Measurements from ENCODE around the gene MAP3K7.

The MAP3K7 gene

DNA sequence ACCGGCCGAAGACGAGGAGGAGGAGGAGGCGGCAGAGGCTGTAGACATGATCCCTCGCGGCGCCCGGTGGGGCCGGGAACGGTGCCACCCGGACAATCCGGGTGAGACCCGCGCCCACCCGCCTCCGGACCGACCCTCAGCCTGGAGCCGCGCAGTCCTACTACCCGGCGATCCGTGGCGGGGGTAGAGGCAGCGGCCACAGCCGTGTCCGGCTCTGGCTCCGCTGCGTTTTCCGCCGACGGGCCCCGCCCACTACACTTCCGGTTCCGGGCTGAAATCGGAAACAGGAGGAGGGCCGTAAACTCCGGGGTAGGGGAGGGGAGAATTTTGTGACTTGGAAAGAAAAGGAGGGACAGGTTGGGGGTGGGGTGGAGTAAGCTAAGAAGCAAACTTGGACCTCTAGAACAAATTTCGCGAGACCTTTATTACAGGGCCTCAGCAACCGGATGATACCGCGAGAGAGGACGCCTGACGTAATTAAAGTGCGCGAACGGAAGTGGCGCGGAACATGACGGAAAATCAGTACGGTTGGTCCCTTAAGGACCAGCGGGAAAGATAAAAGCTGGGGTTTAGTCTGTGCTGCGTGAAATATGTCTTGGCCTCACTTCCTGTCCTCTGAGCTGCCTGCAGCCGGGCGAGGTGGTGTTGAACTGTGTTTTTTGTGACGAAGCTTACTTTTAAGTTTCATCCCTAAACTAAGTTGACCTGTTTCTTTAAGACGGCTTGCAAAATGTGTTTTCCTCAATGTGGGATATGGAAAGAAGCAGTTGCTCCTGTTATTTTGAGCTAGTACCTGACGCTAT lies at the start of gene MAP3K7:
Gene MAP3K7 (minus strand): TSS at position 237 of the 803 bp plus-strand sequence. CDS start 189 bp downstream, at position 48.
- peak; percentile 91 to 93 for ATAC-seq

GRCh38 chr6:90631046-90631445 lies 44.2 kb upstream of the MAP3K7 start:
- ATAC-seq: no peak

DNA sequence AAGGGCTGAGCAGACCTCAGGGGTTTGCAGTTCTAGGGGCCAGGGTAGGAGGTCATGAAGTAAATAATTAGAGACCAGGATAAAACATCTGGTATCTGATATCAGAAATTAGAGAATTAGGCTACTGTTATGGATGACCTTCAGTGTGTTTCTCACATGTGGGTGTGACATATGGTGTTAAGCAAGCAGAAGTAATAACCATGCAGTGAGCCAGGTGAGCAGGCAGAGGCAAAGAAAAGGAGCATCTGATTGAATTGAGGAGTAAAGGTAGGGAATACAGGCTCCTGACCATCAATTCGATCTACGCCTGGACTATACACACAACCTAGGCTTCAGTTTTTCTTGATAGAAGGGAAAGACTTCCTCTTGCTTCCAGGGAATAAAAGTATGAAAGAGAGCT lies 34.7 kb upstream of the MAP3K7 start:
- no peak for ATAC-seq

DNA sequence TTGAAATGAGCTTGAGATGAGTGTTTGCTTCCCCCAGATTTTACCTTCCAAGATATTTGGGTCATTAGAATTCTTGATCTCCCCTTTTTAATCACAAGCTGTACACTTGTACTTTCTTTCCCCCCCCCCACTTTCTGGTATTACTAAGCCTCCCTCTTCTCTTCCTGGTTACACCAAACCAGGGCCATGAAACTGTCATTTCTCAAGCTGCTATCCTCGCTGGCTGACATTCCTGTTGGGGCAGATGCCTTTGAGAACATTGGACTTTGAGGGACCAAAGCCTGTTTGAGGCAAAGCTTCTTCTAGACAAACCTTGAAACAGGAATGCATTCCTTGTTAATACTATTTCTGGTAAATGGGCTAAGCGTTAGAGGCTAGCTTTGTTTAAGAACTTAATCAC lies 32.3 kb upstream of the MAP3K7 start:
- no peak for ATAC-seq

DNA sequence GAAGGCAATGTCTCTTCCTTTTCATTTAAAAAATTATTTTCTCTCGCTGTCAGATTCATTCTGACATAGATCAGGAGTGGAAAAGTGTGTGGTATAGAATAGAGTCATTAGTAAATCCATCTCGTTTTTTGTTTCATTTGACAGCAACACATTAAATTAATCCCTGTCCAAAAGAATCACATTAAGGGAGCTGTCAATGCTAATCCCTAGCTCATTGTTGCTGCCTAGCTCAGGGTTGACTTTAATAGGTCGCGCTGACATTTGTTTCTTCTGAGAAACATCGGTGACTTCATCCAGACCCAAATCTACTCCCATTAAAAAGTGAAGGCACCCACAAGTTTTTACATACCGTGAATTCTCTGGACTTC lies 25.4 kb upstream of the MAP3K7 start:
- no peak for ATAC-seq

- ATAC-seq: no peak
Measured at GRCh38 chr6:90611543-90612312, 24.9 kb upstream of the MAP3K7 start.

GRCh38 chr6:90610751-90611542 lies 24.1 kb upstream of the MAP3K7 start:
- ATAC-seq: peak; percentile 60 to 69

DNA sequence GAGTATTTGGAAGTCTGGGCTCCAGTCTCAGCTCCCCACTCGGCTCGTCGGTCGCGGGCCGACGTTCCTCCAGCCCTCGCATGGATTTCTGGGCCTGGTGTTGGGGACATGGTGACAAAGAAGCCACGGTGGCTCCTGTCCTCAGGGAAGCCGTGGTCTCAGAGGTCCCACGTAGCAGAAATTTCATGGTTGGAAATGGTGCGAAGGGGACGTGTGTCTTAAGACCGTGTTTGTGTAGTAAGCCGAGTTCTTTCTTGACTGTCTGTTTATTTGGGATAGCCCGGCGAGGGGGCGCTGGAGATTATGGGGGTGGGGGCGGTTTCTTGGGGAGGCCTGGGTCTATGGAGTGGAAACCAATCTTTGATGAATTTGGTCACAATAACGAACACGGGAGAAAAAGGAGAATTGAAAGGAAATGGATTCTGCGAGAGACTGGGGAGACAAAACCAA lies 23.5 kb upstream of the MAP3K7 start:
- ATAC-seq: no peak

- ATAC-seq: no peak
Measured at GRCh38 chr6:90605749-90606340, 19.0 kb upstream of the MAP3K7 start.

- no peak for ATAC-seq
Measured at GRCh38 chr6:90604546-90604945, 17.7 kb upstream of the MAP3K7 start.

DNA sequence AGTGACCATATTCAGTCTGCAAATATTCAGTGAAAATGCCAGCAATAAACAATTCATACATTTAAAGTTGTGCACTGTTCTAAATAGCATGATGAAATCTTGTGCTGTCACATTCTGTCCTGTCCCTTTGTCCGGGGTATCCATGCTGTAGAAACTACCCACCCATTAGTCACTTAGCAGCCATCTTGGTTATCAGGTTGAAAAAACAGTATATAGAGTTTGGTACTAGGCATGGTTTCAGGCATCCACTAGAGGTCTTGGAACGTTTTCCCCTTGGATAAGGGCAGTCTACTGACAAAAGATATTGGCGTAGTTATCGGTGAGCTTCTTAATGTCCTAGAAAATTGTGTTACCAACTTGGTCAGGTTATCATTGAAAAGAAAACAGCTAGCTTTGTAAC lies 12.3 kb upstream of the MAP3K7 start:
- ATAC-seq: no peak

DNA sequence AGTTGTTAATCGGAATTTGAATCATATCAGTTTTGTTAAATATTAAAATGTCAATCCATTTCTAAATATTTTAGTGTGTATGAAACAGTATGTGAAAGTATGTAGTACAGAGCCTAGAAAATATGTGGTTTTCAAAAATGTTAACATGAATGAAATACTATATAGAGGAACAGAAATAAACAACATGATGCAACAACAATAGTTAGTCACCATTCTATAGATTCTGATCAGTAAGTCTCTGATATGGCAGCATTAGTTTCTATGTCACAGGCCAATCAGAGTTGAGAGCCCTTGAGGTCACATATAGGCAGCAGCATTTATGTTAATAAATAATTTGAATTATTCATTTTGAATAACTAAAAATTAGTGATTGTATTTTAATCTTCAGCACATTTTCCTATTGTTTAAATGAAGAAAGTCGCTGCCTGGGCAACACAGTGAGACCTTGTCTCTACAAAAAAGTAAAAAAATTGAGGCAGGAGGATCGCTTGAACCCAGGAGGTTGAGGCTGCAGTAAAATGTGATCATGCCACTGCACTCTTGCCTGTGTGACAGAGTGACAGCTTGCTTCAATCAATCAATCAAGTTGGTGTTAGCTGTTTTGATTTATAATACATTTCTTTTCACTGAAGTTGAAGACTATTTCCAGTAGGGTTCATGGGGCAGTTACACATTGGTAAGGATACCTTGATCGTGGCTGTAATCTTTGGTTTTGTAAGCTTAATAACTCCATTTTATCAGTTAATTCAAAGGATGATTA lies 11.5 kb upstream of the MAP3K7 start:
- ATAC-seq: no peak

DNA sequence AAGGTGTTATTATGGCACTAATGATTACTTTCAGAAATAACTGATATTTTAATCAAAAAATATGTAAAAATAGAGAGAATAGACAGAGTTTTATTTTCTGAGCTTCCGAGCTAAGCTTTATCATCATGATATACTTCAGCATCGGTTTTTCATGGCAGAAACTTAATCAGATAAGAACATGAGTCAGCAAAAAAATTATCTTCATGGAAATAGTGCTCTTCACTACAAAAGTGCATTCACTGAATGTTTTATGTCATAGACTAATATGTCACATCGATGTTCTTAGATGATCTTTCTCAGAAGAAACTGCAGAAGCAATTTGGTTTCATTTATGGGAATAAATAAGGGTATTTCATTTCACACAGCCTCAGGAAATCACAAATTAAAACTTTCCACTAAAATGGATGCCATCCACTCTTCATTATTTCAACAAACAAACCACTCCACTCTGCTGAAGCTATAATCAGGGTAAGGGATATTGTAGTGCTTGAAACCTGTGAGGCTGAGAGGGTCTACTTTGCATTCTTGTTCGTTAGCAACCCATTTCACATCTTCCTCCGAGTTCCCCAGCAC lies 10.2 kb upstream of the MAP3K7 start:
- ATAC-seq: no peak

DNA sequence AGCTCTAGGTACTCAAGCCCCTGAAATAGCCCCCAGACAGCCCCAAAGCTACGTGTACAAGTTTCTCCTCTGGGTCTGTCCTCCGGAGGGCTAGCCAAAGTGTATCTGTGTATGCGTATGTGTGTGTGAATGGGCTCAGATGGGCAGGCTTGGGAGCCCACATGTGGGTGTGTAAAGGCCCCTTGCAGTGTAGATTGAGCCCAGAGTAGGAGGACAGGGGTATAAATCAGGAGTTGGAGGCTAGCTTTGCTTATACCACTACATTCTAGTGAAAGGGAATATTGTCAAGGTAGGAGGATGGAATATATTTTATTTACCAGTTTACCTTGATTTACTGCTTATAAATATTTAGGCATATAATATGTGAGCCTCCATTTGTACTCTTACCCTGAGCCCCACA lies 9.0 kb upstream of the MAP3K7 start:
- no peak for ATAC-seq

DNA sequence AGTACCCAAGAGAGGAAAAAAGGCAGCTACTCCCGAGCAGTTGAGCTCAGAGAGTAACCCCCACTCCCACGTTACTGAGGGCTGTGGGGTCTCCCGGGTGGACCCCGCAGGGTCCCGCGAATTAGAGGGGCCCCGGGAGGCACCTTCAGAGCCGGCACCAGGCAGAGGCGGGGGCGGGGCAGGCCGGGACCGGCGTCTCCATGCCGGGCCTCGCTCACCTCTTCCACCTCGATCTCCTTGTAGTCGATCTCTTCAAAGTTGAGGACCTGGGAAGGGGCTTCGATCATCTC lies 381 bp downstream of the MAP3K7 start:
- ATAC-seq: peak in 1 of 2 donors; percentile 15

DNA sequence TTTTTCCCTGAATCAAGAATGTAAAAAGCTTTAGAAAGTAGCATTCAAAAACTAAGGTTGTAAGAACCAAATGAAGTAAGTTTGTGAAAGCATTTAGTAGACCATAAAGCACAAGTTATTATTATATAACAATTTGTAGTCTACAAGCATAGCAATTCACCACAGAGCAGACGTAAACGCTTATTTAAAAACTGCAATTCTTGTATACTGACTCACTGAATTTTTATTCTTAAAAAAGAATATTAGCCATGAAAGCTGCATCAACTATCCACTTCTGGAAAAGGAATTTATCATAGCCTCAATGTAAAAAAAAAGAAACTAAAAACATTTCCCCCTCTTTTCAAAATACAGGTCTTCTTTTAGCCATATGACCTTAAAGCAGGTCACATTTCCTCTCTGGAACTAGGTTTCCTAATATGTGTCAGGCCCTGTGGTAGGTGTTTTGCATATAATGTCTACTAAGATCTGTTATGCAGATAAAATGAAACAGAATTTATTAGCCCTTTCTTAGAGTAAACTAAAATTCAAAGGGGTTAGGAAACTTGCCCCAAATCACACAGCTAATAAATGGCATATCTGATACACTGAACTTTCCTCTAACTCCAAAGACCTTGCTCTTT lies 2.1 kb downstream of the MAP3K7 start:
- ATAC-seq: no peak

DNA sequence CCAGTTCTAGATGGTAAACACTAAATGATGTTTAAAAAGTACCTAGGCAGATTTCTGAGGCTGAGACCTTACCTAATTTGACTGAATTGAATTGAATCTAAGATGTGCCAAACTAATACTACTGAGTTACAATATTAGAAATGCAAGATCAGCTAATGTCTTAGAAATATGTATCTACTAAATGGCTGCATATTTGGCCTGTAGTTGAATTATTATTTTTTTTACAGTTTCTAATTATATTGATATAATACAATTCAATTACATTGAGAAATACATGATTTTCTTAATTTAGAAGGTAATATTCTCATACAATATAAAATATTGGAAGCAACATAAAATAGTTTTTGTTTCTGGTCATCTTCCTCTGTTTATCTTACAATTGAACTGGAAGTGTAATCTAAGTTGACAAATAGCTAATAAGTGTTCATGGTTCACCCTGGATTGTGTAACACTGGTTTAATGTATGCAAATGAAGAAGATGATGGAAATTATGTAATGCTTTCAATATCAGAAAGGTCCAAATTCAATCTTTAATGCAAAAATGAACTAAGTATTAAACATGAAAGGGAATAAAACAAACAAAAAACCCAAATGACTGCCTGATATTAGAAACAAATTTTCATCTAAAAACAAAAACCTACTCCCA lies 2.9 kb downstream of the MAP3K7 start:
- no peak for ATAC-seq

DNA sequence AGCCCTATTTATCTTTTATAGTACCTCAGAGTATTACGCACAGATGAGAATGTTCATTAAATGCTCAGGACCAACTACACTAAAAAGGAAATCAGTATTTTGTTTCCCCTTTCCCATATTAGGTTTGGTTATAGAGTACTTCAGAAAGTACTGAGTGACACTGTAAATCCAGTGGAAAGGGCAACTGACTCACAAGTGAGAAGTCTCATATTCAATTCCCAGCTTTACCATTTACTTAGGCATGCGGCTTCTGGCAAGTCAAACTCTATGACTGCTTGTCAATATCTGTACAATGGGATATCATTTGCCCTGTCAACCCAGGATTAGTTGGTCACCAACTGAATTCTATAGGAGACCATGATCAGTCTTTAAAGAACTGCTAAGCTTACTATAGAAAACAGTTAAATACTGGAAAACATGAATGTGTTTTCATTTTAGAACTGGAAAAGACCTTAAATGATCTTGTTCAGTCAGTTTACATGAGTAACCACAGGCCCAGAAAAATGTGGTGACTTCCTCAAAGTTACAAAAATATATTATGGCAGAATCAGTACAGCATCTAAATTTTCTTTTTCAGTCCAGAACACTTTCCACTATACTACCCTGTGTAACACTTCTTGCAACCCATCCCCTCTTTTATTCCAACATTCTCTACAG lies 3.6 kb downstream of the MAP3K7 start:
- no peak for ATAC-seq

GRCh38 chr6:90581146-90581545 lies 5.7 kb downstream of the MAP3K7 start:
- no peak for ATAC-seq

GRCh38 chr6:90578894-90579549 lies 7.8 kb downstream of the MAP3K7 start:
- no peak for ATAC-seq

All from activated CD4-positive, CD25-positive, alpha-beta regulatory T cell treated with anti-CD3 and anti-CD28 coated beads, Interleukin-2, amount 50 U/mL, for 24 hours (primary cell).